Daoy (cell line): ENCODE data around the gene STPG3. TPM values are rescaled to one million over a fixed set of nuclear protein-coding genes. Genes with fewer than 3 reads are reported as not detected.

Source experiments
- DNase-seq: peaks from one replicate; pipeline ENCODE4 v3.0.0-alpha.2; 2015; ENCODE audit warnings: low read depth
- total RNA-seq: library from RNA; depleted of rRNA; stranded (reverse); fragments of >200 nt; shearing (Covaris generic); gene quantifications from 2 replicates; pipeline ENCODE4 v1.2.3, GENCODE V29; 2014

STPG3 gene
- total RNA-seq, 1 experiment from 2014 or later: not detected

DNA sequence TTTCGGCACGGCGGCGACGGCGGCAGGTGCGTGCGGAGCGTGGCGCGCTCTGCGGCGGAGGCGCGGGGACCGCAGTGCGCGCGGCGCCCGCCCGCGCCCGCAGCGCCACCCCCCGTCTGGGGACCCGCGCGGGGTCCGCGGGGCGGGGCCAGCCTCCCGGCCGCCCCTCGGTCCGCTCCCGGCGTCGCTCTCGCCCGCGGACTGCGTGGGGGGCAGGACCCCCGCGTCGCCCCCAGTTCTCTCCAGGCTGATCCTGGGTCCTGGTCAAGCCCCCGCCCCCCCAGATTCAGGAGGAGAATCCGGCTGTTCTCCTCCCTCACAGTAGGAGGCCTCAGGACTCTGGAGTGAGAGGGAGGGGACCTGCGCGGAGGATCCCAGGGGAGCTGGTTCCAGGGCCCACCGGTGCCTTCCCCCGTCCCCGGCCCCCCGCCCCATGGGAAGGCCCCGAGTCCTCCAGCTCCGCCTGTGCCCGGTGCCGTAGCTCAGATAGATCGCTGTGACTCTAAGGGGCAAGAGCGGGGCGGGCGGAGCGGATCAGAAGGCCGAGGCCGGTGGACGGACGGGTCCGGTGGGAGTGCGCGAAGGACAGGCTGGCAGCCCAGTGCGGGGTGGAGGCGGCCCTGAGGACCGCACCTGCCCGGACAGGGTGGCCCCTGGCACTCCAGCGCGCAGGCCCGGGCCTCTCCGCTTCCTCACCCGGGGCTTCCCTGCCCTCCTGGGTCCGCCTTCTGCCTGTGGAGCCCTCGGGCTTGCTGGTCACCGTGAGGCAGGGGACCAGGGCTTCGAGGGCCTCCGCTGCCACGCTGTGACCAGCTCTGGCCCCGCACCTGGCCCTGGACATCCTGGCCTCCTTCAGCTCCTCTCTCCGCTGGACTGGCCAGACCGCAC, 28.7 kb upstream of the STPG3 start, which contains the start of gene RNF208:
Gene RNF208, minus strand, starts transcription at position 51 of the 888 bp plus-strand sequence. CDS start 1,028 bp downstream, outside the sequence.
- no peak for DNase-seq

GRCh38 chr9:137223078-137223970, 27.8 kb upstream of the STPG3 start:
- DNase-seq: peak; percentile 99

GRCh38 chr9:137224830-137225694, 26.0 kb upstream of the STPG3 start, which contains the start of gene CYSRT1:
CYSRT1 (plus strand) TSS chr9:137225174; CDS start chr9:137225622, 448 bp downstream.
- DNase-seq: no peak

DNA sequence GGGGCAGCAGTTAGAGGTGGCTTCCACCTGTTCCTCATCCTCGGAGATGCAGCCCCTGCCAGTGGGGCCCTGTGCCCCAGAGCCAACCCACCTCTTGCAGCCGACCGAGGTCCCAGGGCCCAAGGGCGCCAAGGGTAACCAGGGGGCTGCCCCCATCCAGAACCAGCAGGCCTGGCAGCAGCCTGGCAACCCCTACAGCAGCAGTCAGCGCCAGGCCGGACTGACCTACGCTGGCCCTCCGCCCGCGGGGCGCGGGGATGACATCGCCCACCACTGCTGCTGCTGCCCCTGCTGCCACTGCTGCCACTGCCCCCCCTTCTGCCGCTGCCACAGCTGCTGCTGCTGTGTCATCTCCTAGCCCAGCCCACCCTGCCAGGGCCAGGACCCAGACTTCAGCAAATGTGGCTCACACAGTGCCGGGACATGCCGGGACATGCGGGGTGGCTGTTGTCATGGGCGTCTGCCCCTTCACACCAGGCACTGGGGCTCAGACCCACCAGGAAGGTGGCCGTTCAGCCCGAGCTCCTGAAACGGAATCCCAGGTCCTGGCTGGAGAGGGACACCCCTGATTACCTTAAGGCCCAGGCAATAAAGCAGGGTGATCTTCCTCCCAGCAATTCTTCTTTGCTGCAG, 25.3 kb upstream of the STPG3 start:
- DNase-seq: no peak

DNA sequence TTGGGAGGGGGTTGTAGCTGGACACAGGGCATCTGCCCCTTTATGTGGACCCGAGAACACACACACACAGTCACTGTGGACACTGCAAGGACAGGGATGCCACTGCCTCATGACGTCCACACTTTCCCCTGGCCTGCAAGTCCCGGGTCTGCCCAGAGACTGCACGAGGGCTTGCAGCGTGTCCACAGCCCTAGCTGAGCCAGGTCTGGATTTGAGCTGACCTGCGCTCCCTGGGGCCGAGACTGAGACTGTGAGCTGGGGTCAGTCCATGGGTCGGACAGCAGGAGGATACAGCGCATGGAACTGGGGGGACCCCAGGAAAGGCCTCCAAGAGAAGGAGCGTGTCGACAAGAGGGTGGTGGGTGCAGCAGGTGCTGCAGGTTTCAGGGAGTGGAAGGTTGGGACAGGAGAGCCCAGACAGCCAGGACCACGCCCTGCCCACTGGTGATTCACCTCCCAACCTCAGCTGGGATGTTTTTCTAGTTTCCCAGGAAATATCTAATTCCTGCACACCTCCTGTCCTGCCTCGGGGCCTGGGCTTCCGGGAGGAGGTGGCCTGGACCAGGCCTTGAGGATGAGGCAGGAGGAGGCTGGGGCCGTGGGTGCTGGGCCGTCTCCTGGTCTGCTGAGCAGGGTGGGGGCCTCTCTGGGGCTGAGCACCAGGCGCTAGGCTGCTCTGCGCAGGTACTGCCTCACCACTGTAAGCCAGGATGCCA, 24.6 kb upstream of the STPG3 start:
- peak; percentile 67 for DNase-seq

DNA sequence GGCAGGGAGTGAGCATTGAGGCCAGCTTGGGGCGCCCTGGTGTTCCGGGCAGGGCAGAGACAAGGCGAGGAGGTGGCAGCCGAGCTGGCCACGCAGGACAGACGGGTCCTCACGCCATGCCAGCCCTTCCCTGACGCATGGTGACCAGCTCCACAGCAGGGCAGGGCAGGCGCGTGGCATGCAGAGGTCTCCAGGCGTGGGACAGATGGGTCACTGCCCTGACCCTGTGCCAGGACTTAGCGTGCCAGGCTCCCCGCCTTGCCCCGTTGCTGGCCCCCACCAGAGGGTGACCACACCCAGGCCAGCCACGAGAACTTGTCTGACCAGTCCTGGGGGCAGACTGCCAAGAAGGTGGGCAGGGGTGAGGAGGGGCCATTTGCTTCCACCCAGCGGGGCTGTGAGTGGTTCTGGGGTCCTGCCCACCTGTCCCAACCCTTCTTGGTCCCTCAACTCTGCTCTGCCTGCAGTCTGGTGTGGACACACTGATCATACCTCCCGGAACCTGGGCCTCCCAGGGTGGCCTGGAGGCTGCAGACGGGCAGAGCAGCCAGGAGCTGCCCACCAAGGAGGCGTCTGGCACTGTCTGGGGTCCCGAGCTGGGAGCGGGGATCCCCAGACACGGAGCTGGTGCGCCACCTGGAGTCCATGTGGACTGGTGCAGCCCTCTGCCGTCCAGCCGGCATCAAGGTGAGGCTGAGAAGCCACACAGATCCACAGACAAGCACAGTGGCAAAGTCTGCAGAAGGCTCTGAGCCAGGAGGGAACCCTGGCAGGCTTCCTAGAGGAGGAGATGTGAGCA, 23.8 kb upstream of the STPG3 start, which contains the start of gene RNF224:
Gene RNF224, plus strand, starts transcription at position 449 of the 799 bp plus-strand sequence. CDS start 834 bp downstream, outside the sequence.
- peak; percentile 90 for DNase-seq

DNA sequence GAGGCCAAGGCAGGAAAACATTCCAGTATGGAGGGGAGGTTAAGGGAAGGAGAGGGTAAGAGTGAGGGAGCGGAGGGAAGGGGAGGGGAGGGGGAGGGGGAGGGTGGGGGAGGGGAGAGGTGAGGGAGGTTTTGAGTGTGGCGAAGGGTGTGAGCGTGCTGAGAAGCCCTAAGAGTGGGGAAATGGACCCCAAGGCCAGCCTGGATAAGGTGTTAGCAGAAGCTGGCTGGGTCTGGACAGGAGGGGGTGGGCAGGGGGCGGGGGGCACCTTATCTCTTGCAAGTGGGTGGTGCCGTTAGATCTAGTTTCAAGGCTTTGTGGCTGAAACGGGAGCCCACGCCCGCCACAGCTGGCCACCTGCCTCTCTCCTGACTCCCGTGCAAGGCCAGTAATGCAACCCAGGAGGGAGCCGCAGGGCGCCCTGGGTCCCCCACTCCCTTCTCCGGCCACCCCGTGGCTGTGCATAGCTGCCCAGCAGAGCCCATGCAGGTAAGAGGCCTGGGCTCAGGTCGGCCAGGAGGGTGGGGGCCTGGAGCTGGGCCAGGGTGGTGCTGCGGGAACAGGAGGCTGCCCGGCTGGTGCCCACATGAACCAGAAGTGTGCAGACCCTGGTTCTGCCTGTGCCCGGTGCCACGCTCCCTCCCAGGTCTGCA, 23.1 kb upstream of the STPG3 start:
- no peak for DNase-seq

DNA sequence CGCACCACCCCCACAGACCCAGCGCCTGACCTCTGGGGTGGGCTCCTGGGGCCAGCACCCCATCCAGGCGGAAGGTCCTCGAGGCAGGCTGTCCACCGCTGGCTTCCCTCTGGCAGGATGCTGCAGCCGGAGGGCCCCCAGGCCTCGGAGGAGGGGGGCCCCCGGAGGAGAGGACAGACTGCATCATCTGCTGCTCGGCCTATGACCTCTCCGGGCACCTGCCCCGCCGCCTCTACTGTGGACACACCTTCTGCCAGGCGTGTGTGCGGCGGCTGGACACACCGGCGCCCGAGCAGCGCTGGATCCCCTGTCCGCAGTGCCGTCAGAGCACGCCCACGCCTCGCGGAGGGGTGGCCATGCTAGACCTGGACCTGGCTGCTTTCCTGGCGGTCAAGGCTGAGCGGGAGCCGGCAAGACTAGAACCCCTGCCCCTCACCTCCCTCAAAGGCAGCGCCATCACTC, 22.5 kb upstream of the STPG3 start:
- no peak for DNase-seq

DNA sequence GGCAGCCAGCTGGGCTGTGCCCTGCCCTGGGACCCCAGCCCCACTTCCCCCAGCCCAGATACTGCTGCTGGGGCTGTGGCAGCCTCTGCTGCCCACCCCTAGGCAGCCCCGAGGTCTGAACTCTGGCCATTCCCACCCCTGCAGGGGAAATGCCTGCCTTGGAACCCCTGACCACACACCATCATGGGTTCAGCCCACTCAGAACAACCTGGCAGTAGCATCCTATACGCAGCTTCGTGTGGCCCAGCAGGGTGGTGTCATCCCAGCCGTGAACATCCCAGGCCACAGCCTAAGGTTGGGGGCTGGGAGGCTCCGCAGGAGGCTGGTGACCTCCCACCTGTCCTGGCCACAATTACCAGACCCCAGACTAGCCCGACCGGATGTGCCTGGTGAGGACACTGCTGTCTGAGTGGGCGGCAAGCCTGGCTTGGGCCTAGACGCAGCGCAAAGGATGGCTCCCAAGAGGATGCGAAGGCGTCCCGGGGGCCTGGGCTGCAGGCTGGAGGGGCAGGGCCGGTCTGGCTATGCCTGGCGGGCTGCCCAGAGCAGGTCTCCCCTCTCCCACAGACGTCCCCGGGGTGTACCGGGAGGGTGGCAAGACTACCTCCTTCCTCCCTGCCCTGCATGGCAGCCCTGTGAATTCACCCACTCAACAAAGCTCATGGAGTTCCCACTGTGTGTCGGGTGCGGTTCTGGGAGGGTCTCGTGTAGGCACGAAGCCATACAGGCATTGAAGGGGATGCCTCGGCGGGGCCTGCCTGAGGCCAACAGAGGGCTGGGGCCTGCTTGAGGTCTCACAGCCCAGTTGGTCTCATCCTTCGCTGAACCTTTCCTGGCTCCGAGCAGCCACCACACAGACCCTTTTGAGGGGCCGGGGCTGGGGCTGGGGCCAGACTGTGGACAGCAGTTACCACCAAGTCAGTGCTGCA, 21.9 kb upstream of the STPG3 start:
- DNase-seq: no peak

DNA sequence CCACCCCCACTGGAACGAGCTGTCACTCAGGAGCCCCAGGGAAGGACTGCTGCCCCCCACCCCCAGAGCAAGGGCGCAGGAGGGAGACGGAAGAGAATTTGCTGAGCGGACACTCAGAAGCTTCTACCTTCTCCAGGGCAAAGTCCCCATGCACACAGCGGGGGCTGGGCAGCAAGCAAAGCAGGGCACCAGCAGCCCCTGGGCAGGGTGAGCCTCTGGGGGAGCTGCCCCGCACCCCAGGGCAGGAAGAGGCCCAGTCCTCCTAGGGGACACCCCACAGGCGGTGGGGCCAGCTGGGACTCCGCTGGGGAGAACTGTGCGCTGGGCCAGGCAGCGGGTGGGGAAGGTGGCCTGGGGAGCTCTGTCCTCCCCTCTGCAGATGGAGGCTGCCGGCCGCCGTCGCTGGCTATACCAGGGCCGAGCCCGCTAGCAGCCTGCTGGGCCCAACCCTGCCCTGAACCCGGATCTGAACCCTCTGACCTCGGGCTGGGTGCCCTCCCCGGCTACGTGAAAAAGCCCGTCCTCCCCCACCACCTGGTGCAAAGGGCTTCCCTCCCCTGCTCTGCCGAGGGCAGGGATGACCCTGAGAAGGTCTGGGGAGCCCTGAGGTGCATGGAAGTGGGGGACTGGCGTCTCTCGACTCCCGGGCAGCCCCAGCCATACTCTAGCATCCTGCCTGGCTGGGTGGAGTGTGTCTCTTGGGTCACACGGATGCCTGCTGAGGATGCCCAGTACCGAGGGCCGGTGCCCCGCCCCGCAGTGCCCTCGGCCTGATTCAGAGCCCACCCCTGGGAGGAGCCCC, 21.0 kb upstream of the STPG3 start:
- no peak for DNase-seq

DNA sequence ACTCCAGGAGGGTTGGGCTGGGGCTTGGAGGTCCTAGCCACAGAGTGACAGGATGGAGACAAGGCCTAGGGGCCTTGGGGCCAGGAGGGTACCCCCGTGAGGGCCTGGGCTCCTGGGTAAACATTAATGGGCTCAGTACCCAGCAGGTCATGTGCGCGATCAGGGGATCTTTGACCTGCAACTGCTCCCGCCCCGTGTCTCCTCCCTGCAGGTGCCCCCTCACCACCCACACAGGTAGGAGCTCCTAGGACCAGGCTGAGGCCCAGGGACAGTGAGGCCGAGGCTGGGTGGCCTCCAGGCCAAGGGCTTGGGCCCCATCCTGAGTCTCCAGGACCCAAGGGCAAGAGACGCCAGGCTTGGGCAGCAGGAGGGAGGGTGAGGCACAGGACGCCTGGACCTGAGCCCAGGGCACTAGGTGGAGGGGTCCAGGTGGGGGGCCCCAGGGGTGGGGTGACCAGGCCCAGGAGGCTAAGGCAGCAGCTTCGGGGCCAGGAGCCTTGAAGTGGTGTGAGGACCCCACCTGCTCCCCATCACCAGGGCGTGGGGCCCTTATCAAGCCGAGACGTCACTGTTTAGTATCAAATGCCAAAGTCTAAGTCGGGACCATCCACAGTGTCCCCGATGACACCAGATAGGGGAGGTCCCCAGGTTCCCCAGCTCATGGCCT, 20.2 kb upstream of the STPG3 start, which contains the start of gene SLC34A3:
Gene SLC34A3, plus strand, starts transcription at position 197 of the 667 bp plus-strand sequence. CDS start 802 bp downstream, outside the sequence.
- no peak for DNase-seq

DNA sequence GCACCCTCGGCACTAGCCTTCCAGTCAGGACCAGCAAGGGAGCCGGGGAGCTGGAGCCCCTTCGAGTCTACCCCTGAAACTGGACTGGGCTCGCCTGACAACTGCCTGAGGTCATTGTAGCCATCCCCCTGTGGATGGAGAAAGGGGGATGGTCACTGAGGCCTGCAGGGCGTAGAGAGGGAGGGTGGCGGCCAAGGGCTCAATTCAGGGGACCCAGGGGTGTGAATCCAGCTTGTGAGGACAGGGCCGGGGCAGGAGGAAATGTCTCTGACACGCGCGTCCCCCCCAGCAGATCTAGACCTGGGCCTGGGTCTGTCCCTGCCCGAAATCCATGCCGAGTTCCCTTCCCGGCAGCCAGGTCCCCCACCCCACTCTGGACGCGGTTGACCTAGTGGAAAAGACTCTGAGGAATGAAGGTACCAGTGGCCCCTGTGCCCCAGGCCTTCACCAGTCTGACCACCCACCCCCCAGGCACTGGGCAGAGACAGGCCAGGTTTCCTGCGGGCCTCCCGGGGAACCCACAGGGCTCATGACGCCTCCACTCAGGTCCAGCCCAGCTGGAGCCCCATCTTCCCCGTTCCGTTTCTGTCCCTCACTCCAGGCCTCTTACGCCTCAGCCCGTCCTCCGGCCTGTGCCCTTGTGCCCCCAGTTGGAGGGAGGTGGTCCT, 19.6 kb upstream of the STPG3 start:
- DNase-seq: no peak

- no peak for DNase-seq
Observed at GRCh38 chr9:137232101-137232500, 19.0 kb upstream of the STPG3 start.

DNA sequence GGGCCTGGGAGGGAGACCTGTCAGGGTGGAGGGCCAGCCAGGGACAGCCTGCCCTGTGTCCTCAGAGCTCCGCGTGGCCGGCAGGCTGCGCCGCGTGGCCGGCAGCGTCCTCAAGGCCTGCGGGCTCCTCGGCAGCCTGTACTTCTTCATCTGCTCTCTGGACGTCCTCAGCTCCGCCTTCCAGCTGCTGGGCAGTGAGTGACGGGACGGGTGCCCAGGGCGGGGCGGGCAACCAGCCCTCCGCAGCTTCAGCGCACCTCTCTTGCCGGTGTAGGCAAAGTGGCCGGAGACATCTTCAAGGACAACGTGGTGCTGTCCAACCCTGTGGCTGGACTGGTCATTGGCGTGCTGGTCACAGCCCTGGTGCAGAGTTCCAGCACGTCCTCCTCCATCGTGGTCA, 18.6 kb upstream of the STPG3 start:
- no peak for DNase-seq
